AG04450 (cell line): ENCODE data around the gene AOX1. TPM values are rescaled to one million over a fixed set of nuclear protein-coding genes. Genes with fewer than 3 reads are reported as not detected.

ENCODE experiments used
- CTCF ChIA-PET: fragments of 300-600, 350-600 bp; formaldehyde crosslinking; extraction: SDS; loops from one replicate; lab custom pipeline; 2022; ENCODE audit warnings: antibody characterized with exemption, inconsistent platforms; lab: Charles Lee
- POLR2A ChIA-PET: fragments of 350-600 bp; formaldehyde crosslinking; extraction: SDS; loops from one replicate; lab custom pipeline; 2021; ENCODE audit warnings: antibody characterized with exemption, inconsistent platforms; lab: Yijun Ruan, JAX
- DNase-seq: peaks from one replicate; pipeline ENCODE4 v3.0.0-alpha.2; 2011; ENCODE audit warnings: low read depth, low spot score
- H3K27ac ChIP-seq: one replicate; pipeline ENCODE4 v1.5.1; 2012; ENCODE audit warnings: low read depth, low read length, control low read depth
- H3K27me3 ChIP-seq: one replicate; pipeline ENCODE4 v1.6.0; 2012; ENCODE audit warnings: low read length; ENCODE audit not compliant: control insufficient read depth, insufficient read depth
- H3K4me3 ChIP-seq: 2 replicates; pipeline ENCODE4 v1.5.1; 2011; ENCODE audit warnings: mild to moderate bottlenecking, low read depth, low read length, control low read depth
- H3K9me3 ChIP-seq: 2 replicates; pipeline ENCODE4 v1.5.1; 2012; ENCODE audit warnings: low read length; ENCODE audit not compliant: control insufficient read depth, insufficient read depth
- CTCF ChIP-seq: IDR thresholded peaks from 2 replicates; pipeline ENCODE4 v1.5.1; 2011; ENCODE audit warnings: low read depth, low read length, control low read depth, inconsistent platforms
- polyA plus RNA-seq: library from polyadenylated mRNA; depleted of rRNA; stranded (reverse); fragments of >200 nt; gene quantifications from 2 replicates; pipeline ENCODE4 v1.2.3, GENCODE V29; 2011

The AOX1 gene
- polyA plus RNA-seq, 1 experiment = 7.9 TPM

GRCh38 chr2:200631287-200631686, 45.5 kb downstream of the AOX1 start:
- DNase-seq = no peak
- H3K9me3 ChIP-seq = no peaks in the 10 kb centered on the region
- POLR2A ChIA-PET = no interaction called here
- H3K27me3 ChIP-seq = no peaks in the 10 kb centered on the region
- TF ChIP-seq CTCF = no peak
- no peak overlapping the region for H3K27ac ChIP-seq
- CTCF ChIA-PET = interaction anchor here (1.2 to 1.4 kb wide), 2 partner anchors 45 to 72 kb away, joined by 4 read pairs; partner anchors contain the start of gene AOX1
- H3K4me3 ChIP-seq = no peak overlapping the region

- Histone ChIP-seq H3K27me3 (no peaks in the 10 kb centered on the region), H3K9me3 (no peaks in the 10 kb centered on the region), H3K4me3 (no peak overlapping the region), H3K27ac (no peak overlapping the region)
- POLR2A ChIA-PET = no interaction called here
- TF ChIP-seq CTCF = no peak
- CTCF ChIA-PET = no interaction called here
- no peak for DNase-seq
Measured at GRCh38 chr2:200634231-200634964, 48.6 kb downstream of the AOX1 start.

GRCh38 chr2:200635251-200635650, 49.4 kb downstream of the AOX1 start:
- no peak for DNase-seq
- no peak overlapping the region for H3K27ac ChIP-seq
- no peak overlapping the region for H3K4me3 ChIP-seq
- POLR2A ChIA-PET = no interaction called here
- TF ChIP-seq CTCF = no peak
- H3K9me3 ChIP-seq = no peaks in the 10 kb centered on the region
- H3K27me3 ChIP-seq = no peaks in the 10 kb centered on the region
- CTCF ChIA-PET = no interaction called here

GRCh38 chr2:200637901-200638300, 52.1 kb downstream of the AOX1 start:
- Histone ChIP-seq H3K9me3 (no peaks in the 10 kb centered on the region), H3K27me3 (no peaks in the 10 kb centered on the region), H3K27ac (no peak overlapping the region), H3K4me3 (no peak overlapping the region)
- no peak for TF ChIP-seq CTCF
- CTCF ChIA-PET = no interaction called here
- POLR2A ChIA-PET = no interaction called here
- no peak for DNase-seq

GRCh38 chr2:200640176-200640575, 54.4 kb downstream of the AOX1 start:
- H3K9me3 ChIP-seq = no peaks in the 10 kb centered on the region
- no peak for DNase-seq
- no peak overlapping the region for H3K4me3 ChIP-seq
- no peak for TF ChIP-seq CTCF
- H3K27me3 ChIP-seq = no peaks in the 10 kb centered on the region
- ChIA-PET CTCF (no interaction called here), POLR2A (no interaction called here)
- no peak overlapping the region for H3K27ac ChIP-seq
